ENCODE measurements around the gene FNDC3A.

Gene FNDC3A

DNA sequence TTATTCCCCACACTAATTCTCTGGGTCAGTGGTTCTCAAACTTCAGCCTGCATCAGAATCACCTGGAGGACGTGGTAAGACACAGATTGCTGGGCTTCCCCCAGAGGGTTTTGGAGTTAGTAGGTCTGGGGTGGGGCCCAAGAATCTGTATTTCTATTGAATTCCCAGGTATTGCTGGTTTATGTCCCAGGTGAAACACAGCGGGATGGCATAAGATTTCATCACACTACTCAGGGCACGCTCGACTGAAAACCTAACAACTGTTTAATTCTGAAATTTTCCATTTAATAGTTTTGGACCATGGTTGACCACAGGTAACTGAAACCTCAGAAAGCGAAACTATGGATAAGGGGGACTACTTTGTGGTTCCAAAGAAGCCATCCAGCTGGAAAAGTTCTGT is 250.9 kb downstream of the FNDC3A start:
- peaks cover 25% of the 10 kb centered on the region for H3K27me3 ChIP-seq
- H3K4me1 ChIP-seq = no peaks in the 10 kb centered on the region
- H3K4me3 ChIP-seq (ENCODE audit: low read depth, low read length) = no peak overlapping the region
- DNase-seq = no peak
- TF ChIP-seq CTCF (IDR thresholded peaks at IDR 0.05; ENCODE audit: low read depth, low read length) = no peak
- H3K9me3 ChIP-seq = no peaks in the 10 kb centered on the region
- H3K36me3 ChIP-seq = no peaks in the 10 kb centered on the region

- no peaks in the 10 kb centered on the region for H3K27me3 ChIP-seq
- no peak for TF ChIP-seq CTCF (IDR thresholded peaks at IDR 0.05; ENCODE audit: low read depth, low read length)
Measured at GRCh38 chr13:49234741-49235140, 259.0 kb downstream of the FNDC3A start.

DNA sequence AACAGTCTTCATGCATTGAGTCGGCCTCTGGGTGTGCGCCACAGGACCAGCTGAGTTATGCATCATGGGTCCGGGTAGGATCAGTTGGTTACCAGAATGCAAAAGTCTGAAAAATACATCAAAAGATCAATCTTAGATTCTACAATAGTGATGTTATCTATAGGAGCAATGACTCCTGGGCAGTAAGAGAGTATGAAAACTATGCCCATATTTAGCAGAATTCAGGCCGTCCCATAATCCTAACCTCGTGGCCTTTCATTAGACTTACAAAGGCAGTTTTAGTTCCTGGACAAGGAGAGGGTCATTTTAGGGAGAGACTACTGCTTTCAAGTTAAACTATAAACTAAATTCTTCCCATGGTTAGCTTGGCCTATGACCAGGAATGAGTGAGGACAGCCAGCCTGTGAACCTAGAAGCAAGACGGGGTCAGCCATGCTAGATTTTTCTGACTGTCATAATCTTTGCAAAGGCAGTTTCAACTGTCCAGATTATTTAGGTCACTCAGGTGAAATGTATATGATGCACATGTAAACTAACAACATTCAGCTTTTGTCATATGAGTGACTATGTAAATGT is 260.2 kb downstream of the FNDC3A start:
- no peak for TF ChIP-seq CTCF (IDR thresholded peaks at IDR 0.05; ENCODE audit: low read depth, low read length)
- no peaks in the 10 kb centered on the region for H3K4me1 ChIP-seq
- no peak for DNase-seq
- no peaks in the 10 kb centered on the region for H3K36me3 ChIP-seq
- no peaks in the 10 kb centered on the region for H3K9me3 ChIP-seq
- no peak overlapping the region for H3K4me3 ChIP-seq (ENCODE audit: low read depth, low read length)
- H3K27me3 ChIP-seq = no peaks in the 10 kb centered on the region

More at GRCh38 chr13:49234741-49235140, 259.0 kb downstream of the FNDC3A start:
- Histone ChIP-seq H3K9me3 (no peaks in the 10 kb centered on the region), H3K36me3 (no peaks in the 10 kb centered on the region), H3K4me3 (ENCODE audit: low read depth, low read length) (no peak overlapping the region), H3K4me1 (no peaks in the 10 kb centered on the region)
- no peak for DNase-seq

DNA sequence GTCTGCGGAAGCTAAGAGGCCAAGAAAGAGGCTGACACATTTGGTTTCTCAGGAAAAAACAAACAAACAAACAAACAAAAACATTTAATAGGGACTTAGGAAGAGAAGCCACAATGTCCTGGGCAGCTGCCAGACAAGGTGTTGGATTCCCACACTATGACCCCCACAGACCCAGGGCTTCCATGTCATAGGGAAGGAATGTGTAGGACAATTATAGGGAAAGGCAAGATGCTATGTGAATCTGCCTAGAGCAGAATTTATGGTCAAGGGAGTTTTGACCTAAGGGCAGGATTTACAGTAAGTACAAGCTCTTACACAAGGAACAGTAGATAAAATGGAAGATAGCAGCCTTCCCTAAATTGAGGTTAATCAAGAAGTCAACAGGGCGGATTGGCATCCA is 262.9 kb downstream of the FNDC3A start:
- Histone ChIP-seq H3K4me3 (ENCODE audit: low read depth, low read length) (no peak overlapping the region), H3K36me3 (no peaks in the 10 kb centered on the region), H3K4me1 (no peaks in the 10 kb centered on the region), H3K27me3 (no peaks in the 10 kb centered on the region), H3K9me3 (no peaks in the 10 kb centered on the region)
- TF ChIP-seq CTCF (IDR thresholded peaks at IDR 0.05; ENCODE audit: low read depth, low read length) = no peak
- no peak for DNase-seq

DNA sequence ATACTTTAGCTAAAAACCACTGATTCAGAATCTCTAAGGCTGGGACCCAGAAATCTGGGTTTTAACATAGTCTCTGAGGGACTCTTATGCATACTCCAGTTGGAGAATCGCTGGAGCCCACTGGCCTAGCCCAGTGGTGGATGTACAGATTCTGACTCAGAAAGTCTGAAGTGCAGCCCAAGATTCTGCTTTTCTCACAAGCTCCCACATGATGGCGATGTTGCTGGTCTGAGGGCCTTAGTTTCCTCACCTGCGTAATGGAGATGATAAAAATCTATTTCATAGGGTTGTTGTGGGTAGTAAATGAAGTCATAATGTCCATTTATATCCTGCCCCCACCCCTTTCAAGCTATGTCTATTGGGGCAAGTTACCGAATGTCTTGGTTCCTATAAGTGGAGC is 264.3 kb downstream of the FNDC3A start:
- peak; percentile 69 for TF ChIP-seq CTCF (IDR thresholded peaks at IDR 0.05; ENCODE audit: low read depth, low read length)
- no peak overlapping the region for H3K4me3 ChIP-seq (ENCODE audit: low read depth, low read length)
- H3K36me3 ChIP-seq = no peaks in the 10 kb centered on the region
- no peaks in the 10 kb centered on the region for H3K4me1 ChIP-seq
- no peak for DNase-seq
- H3K27me3 ChIP-seq = peaks cover 3% of the 10 kb centered on the region
- no peaks in the 10 kb centered on the region for H3K9me3 ChIP-seq

- no peak for TF ChIP-seq CTCF (IDR thresholded peaks at IDR 0.05; ENCODE audit: low read depth, low read length)
- peaks cover 3% of the 10 kb centered on the region for H3K27me3 ChIP-seq
- H3K36me3 ChIP-seq = no peaks in the 10 kb centered on the region
- no peak for DNase-seq
- no peak overlapping the region for H3K4me3 ChIP-seq (ENCODE audit: low read depth, low read length)
- no peaks in the 10 kb centered on the region for H3K9me3 ChIP-seq
- no peaks in the 10 kb centered on the region for H3K4me1 ChIP-seq
Measured at GRCh38 chr13:49241296-49241695, 265.6 kb downstream of the FNDC3A start.

Data from BE2C (cell line).